Body of pancreas (tissue), 4 donors: ENCODE data around the gene CAV1. TPM values are rescaled to one million over a fixed set of nuclear protein-coding genes. Genes with fewer than 3 reads are reported as not detected.

Experiments used
- ATAC-seq: fragments of 150-250 bp; one replicate; pipeline ENCODE4 v1.9.1; 2016
- DNase-seq, 4 donors: peaks; one replicate each; pipeline ENCODE4 v3.0.0-alpha.2; 2019
- H3K27ac ChIP-seq, 4 donors: fragments of 200-600 bp; sonication (generic); 1 replicate in 3 of 4; 2 replicates in 1 of 4; pipeline versions ENCODE4 v1.5.1 to v1.6.1; 2016 to 2019; ENCODE audit warnings: mild to moderate bottlenecking in 1 of 4, mixed read lengths in 1 of 4, moderate library complexity in 1 of 4
- H3K27me3 ChIP-seq, 2 donors: fragments of 200-600 bp; sonication (generic); one replicate each; pipeline ENCODE4 v1.6.0; 2016; ENCODE audit warnings: mild to moderate bottlenecking in 1 of 2
- H3K36me3 ChIP-seq, 2 donors: fragments of 200-600 bp; sonication (generic); replicated peaks in 1 of 2; 2 replicates each; pipeline ENCODE4 v1.5.1; 2016; ENCODE audit warnings: low read depth in 2 of 2; ENCODE audit not compliant: insufficient read depth in 1 of 2
- H3K4me1 ChIP-seq: fragments of 200-600 bp; sonication (generic); one replicate; pipeline ENCODE4 v1.6.0; 2016
- H3K4me3 ChIP-seq, 2 donors: fragments of 200-600 bp; sonication (generic); 1 replicate in 1 of 2; 2 replicates in 1 of 2; pipeline ENCODE4 v1.5.1; 2016 to 2019
- H3K9me3 ChIP-seq, 3 donors: fragments of 200-600 bp; sonication (generic); 1 replicate in 2 of 3; 2 replicates in 1 of 3; pipeline ENCODE4 v1.5.1; 2016
- POLR2A ChIP-seq, 3 donors: fragments of 450-650 bp; IDR thresholded peaks; one replicate each; pipeline ENCODE4 v1.6.1; 2016; ENCODE audit warnings: antibody characterized with exemption in 3 of 3, mild to moderate bottlenecking in 2 of 3
- WGBS, 2 donors: methylation state at CpG; one replicate each; pipeline ENCODE4 v1.1.5; 2017; 5-methylcytosine and 5-hydroxymethylcytosine counted together
- intact Hi-C: fragments of 100-400 bp; cut with DNase I; formaldehyde crosslinking; loops from one replicate; pipeline ENCODE4 v1.15.1; 2023
- total RNA-seq, 2 donors: library from RNA; depleted of rRNA; stranded (reverse); fragments of >200 nt; gene quantifications; one replicate each; pipeline ENCODE4 v1.1.0, GENCODE V29; 2016
- TF ChIP-seq, protein P1 (sequence below), 7 experiments: fragments of 450-650 bp in 4 of 7; fragments of 200-600 bp in 3 of 7; sonication (generic) in 3 of 7; IDR thresholded peaks; one replicate each; pipeline ENCODE4 v1.5.1; 2016 to 2019; ENCODE audit warnings: antibody characterized with exemption in 7 of 7

CAV1 gene
- total RNA-seq, 2 donors from 2014 or later = 28.5 to 32.6 TPM

DNA sequence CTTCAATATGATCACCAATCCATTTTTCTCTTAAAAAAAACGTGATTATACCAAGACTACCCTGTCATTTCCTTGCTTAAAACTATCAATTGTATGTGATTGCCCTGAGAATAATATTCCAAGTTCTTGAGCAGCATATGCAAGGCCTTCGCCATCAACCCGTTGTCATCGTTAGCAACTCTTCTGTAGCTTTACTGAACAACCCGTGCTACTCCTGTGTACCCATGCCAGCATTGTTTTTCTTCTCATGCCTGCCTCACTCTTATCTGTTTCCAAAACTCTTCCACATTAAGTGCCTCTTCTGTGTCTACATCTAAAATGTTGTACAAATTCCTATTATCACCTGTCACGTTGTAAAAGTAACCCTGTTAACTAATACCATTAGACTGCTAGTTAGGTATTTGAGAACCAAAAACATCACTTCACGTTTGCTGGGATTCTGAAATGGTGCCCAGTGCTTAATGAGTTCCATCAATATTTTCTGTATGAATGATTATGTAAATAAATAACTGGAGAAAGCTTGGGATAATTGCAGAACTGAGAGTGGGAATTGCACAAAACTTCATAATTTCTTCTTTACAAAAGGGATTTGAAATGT, 14.8 kb upstream of the CAV1 start:
- Histone ChIP-seq H3K27ac (no peak overlapping the region), H3K9me3 (no peaks in the 10 kb centered on the region), H3K36me3 (no peaks in the 10 kb centered on the region), H3K4me1 (peaks cover 23% of the 10 kb centered on the region), H3K4me3 (no peak overlapping the region), H3K27me3 (no peaks in the 10 kb centered on the region)
- WGBS, 2 donors = 58 to 59% methylated on average over 7 of the region's 7 CpGs
- ATAC-seq (no peak), DNase-seq (no peak)
- intact Hi-C loops = no loop called here
- TF ChIP-seq, protein P1, sequence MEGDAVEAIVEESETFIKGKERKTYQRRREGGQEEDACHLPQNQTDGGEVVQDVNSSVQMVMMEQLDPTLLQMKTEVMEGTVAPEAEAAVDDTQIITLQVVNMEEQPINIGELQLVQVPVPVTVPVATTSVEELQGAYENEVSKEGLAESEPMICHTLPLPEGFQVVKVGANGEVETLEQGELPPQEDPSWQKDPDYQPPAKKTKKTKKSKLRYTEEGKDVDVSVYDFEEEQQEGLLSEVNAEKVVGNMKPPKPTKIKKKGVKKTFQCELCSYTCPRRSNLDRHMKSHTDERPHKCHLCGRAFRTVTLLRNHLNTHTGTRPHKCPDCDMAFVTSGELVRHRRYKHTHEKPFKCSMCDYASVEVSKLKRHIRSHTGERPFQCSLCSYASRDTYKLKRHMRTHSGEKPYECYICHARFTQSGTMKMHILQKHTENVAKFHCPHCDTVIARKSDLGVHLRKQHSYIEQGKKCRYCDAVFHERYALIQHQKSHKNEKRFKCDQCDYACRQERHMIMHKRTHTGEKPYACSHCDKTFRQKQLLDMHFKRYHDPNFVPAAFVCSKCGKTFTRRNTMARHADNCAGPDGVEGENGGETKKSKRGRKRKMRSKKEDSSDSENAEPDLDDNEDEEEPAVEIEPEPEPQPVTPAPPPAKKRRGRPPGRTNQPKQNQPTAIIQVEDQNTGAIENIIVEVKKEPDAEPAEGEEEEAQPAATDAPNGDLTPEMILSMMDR (IDR thresholded peaks at IDR 0.05) = no peak
- TF ChIP-seq POLR2A (IDR thresholded peaks at IDR 0.05) = no peak

DNA sequence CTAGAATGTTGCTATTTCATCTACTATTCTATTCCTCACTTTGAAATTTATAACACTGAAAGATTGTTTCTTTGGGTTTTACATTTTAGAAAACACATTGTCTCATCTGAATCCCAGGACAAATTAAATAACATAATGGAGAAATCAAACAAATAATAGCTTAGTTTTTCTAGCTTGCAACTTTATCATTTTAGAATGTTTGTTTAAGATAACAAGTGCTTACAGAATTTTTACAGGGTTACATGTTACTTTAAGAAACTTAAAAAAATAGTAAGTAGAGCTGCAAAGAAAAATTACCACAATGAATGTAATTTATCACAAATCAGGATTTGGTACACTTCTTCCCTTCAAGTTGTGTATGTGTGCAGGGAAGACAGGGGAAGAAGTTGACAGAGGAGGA, 14.0 kb upstream of the CAV1 start:
- ATAC-seq = no peak
- Histone ChIP-seq H3K27ac (no peak overlapping the region), H3K4me3 (no peak overlapping the region), H3K4me1 (peaks cover 23% of the 10 kb centered on the region), H3K36me3 (no peaks in the 10 kb centered on the region), H3K27me3 (no peaks in the 10 kb centered on the region), H3K9me3 (no peaks in the 10 kb centered on the region)
- intact Hi-C loops = no loop called here
- TF ChIP-seq, protein P1 (IDR thresholded peaks at IDR 0.05) = no peak
- TF ChIP-seq POLR2A (IDR thresholded peaks at IDR 0.05) = no peak
- no peak for DNase-seq

DNA sequence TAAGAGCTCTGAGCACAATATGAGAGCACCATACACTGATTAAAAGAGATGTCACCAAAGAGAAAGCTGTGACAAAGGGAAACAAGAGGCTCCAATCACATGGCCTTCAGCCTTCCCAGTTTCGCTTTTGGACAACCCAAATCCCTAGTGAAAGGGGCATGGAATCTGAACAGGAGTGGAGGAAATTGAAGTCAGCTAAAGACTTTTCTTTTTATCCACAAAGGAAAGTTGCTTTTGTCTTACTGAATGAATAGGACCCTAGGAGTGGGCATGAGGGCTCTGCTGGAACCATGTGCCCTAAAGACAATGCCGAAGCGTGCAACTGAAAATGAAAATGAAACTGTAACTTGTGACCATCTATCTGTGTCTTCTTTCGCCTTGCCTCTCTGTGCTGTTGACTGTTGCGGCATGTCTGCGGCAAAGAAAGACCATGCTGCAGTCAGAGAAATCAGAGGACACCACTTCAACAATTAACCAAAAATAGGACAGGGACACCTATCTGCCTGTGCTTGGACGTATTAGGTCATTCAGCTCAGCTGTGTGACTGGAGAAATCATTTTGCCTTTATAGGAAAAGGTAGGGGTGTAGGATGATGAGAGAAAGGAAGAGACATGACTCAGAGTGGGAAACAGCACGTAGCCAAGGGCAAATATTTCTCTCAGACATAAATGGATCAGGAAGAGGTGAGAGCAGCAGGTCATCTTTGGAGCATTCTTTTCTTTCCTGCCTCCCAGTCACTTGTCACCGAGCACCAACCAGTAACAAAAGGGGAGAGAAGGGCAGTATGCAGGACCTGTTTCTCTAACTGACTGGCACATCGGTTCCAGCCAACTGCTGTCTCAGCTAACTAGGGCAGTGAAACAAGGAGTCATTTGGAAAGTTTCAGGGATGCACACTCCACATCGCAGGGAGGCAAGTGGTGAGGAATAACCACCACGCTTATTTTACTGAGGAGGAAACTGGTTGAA, 13.0 kb upstream of the CAV1 start:
- TF ChIP-seq, protein P1 (IDR thresholded peaks at IDR 0.05) = no peak
- TF ChIP-seq POLR2A (IDR thresholded peaks at IDR 0.05) = no peak
- intact Hi-C loops = no loop called here
- H3K4me3 ChIP-seq = no peak overlapping the region

DNA sequence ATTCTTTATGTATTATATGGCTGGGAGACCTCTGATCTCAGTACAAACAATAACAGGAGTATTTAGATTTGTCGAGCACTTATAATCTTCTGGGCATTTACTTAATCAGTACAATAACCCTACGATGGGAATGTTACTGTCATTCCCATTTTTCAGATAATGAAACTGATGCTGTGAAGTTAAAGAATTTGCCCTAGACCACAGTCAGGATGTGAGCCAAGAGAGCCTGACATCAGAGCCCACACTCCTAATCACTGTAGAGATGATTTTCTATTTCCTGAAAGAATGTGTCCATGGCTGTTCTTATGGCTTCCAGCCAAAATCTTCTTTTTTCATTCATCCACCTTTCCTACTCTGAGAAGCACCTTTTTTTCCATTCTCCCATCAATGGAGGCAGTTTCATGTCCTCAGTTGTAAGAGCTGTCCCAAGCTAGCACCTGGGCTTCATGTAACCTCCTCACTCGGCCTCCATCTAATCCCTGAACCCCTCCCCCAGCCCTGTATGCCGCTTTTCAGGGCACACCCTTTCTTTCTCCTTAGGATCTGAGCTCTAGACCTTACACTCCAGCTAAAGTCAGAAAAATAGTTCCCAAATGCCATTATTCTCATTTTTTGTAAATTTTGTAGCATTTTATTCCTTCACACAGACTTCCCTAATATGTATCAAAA, 12.2 kb upstream of the CAV1 start:
- H3K9me3 ChIP-seq = no peaks in the 10 kb centered on the region
- intact Hi-C loops = no loop called here
- ATAC-seq (no peak), DNase-seq (no peak)
- TF ChIP-seq POLR2A (IDR thresholded peaks at IDR 0.05) = no peak
- H3K4me1 ChIP-seq = peaks cover 23% of the 10 kb centered on the region
- H3K27me3 ChIP-seq = no peaks in the 10 kb centered on the region
- 61 to 75% methylated on average over 4 of the region's 4 CpGs for WGBS, 2 donors
- no peak overlapping the region for H3K4me3 ChIP-seq
- peak overlapping the region in 3 of 4 donors; percentile 34 to 57 (median 49) for H3K27ac ChIP-seq
- H3K36me3 ChIP-seq = no peaks in the 10 kb centered on the region

More for the DNA sequence above, 13.0 kb upstream of the CAV1 start:
- H3K4me1 ChIP-seq = peaks cover 23% of the 10 kb centered on the region
- H3K9me3 ChIP-seq = no peaks in the 10 kb centered on the region
- ATAC-seq (peak; percentile 35), DNase-seq (no peak)
- H3K27me3 ChIP-seq = no peaks in the 10 kb centered on the region
- no peaks in the 10 kb centered on the region for H3K36me3 ChIP-seq
- 75 to 76% methylated on average over 12 of the region's 12 CpGs for WGBS, 2 donors
- peak overlapping the region in 3 of 4 donors; percentile 34 to 57 (median 49) for H3K27ac ChIP-seq

DNA sequence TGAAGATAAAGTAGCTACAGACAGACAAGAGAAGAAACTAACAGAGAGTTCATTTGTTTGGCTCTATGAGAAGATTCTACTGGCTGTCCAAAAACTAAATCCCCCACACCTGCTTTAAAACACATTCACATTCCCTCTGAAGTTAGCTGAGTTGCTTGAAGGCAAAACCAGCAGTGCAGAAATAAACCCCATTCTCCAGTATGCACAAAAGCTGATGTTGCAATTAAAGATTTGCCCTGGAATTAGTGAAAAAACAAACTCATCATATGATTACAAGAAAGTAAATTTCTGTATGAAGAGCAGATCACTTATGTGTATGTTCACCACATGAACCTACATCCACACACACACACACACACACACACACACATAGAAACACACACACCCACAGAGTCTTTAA, 9.3 kb upstream of the CAV1 start:
- Histone ChIP-seq H3K4me3 (no peak overlapping the region), H3K27ac (no peak overlapping the region), H3K27me3 (no peaks in the 10 kb centered on the region), H3K4me1 (peaks cover 16% of the 10 kb centered on the region), H3K9me3 (no peaks in the 10 kb centered on the region), H3K36me3 (no peaks in the 10 kb centered on the region)
- ATAC-seq (no peak), DNase-seq (no peak)
- TF ChIP-seq POLR2A (IDR thresholded peaks at IDR 0.05) = no peak
- TF ChIP-seq, protein P1 (IDR thresholded peaks at IDR 0.05) = no peak
- intact Hi-C loops = no loop called here
